Fibroblast of lung (primary cell): ENCODE data around the gene MYH9. TPM values are rescaled to one million over a fixed set of nuclear protein-coding genes. Genes with fewer than 3 reads are reported as not detected.

Experiments used
- DNase-seq, 2 donors: peaks; one replicate each; pipeline versions ENCODE4 v3.0.0 to v3.0.0-alpha.2; 2010; ENCODE audit warnings: low read depth in 2 of 2
- H2AFZ ChIP-seq: 2 replicates; pipeline ENCODE4 v1.5.1; 2012; ENCODE audit warnings: low read length, control low read depth, inconsistent platforms
- H3K27ac ChIP-seq: 2 replicates; pipeline ENCODE4 v1.5.1; 2011; ENCODE audit warnings: low read length, control low read depth; ENCODE audit not compliant: insufficient read depth
- H3K27me3 ChIP-seq: 2 replicates; pipeline ENCODE4 v1.5.1; 2011; ENCODE audit warnings: mild to moderate bottlenecking, low read length; ENCODE audit not compliant: control insufficient read depth, insufficient read depth
- H3K36me3 ChIP-seq: 2 replicates; pipeline ENCODE4 v1.5.1; 2011; ENCODE audit warnings: low read length; ENCODE audit not compliant: control insufficient read depth, insufficient read depth
- H3K4me1 ChIP-seq: 2 replicates; pipeline ENCODE4 v1.5.1; 2011; ENCODE audit warnings: low read length; ENCODE audit not compliant: control insufficient read depth, insufficient read depth; ENCODE audit errors: extremely low read depth
- H3K4me2 ChIP-seq: 2 replicates; pipeline ENCODE4 v1.5.1; 2011; ENCODE audit warnings: low read length, control low read depth; ENCODE audit not compliant: insufficient read depth; ENCODE audit errors: extremely low read depth
- H3K4me3 ChIP-seq, 4 experiments: fragments of 200-600 bp in 1 of 4; sonication (generic) in 1 of 4; replicated peaks in 1 of 4; 2 replicates each; pipeline ENCODE4 v1.5.1; 2011 to 2016; ENCODE audit warnings: low read length in 4 of 4, low read depth in 3 of 4, mild to moderate bottlenecking in 3 of 4, control low read depth in 2 of 4, inconsistent platforms in 1 of 4, mixed read lengths in 1 of 4; ENCODE audit not compliant: insufficient read depth in 1 of 4; ENCODE audit errors: control extremely low read depth in 1 of 4
- H3K79me2 ChIP-seq: 2 replicates; pipeline ENCODE4 v1.5.1; 2012; ENCODE audit warnings: mild to moderate bottlenecking, low read length, inconsistent platforms; ENCODE audit not compliant: control insufficient read depth, insufficient read depth
- H3K9ac ChIP-seq: 2 replicates; pipeline ENCODE4 v1.5.1; 2011; ENCODE audit warnings: mild to moderate bottlenecking, low read length, control low read depth; ENCODE audit not compliant: insufficient read depth
- H3K9me3 ChIP-seq: 2 replicates; pipeline ENCODE4 v1.5.1; 2012; ENCODE audit warnings: low read depth, low read length; ENCODE audit not compliant: control insufficient read depth, insufficient read depth
- H4K20me1 ChIP-seq: 2 replicates; pipeline ENCODE4 v1.5.1; 2011; ENCODE audit warnings: low read length; ENCODE audit not compliant: control insufficient read depth, insufficient read depth; ENCODE audit errors: extremely low read depth
- EZH2 ChIP-seq: IDR thresholded peaks from 2 replicates; pipeline ENCODE4 v1.5.1; 2012; ENCODE audit warnings: low read length, control low read depth, mild to moderate bottlenecking; ENCODE audit errors: missing control alignments
- polyA plus RNA-seq, 2 donors: library from polyadenylated mRNA; depleted of rRNA in 1 of 2; stranded (reverse) in 1 of 2; unstranded in 1 of 2; fragments of >200 nt; gene quantifications; 2 replicates each; pipeline ENCODE4 v1.2.1, GENCODE V29; 2011 to 2012; ENCODE audit warnings: missing spikeins in 1 of 2
- total RNA-seq: library from RNA; depleted of rRNA; stranded (reverse); fragments of >200 nt; gene quantifications from 2 replicates; pipeline ENCODE4 v1.2.1, GENCODE V29; 2014
- TF ChIP-seq, protein P1 (sequence below), 2 donors: IDR thresholded peaks in 1 of 2; conservative IDR thresholded peaks in 1 of 2; 1 replicate in 1 of 2; 2 replicates in 1 of 2; pipeline ENCODE4 v1.5.1; 2011 to 2012; ENCODE audit warnings: low read length in 2 of 2, control low read depth in 1 of 2, inconsistent platforms in 1 of 2, low read depth in 1 of 2, mild to moderate bottlenecking in 1 of 2

MYH9 gene
- total and polyA plus RNA-seq, 2 donors (not counting 1 experiment from before 2014, with no cell fraction given) = 677 to 796 TPM

GRCh38 chr22:36387709-36387958, 133 bp downstream of the MYH9 start:
- H3K9ac ChIP-seq = peak overlapping the region; percentile 88
- H3K27ac ChIP-seq = peak overlapping the region; percentile 90
- H3K4me2 ChIP-seq = no peak overlapping the region
- no peak for DNase-seq
- peaks cover 12% of the 10 kb centered on the region for H3K36me3 ChIP-seq
- TF ChIP-seq, protein P1, sequence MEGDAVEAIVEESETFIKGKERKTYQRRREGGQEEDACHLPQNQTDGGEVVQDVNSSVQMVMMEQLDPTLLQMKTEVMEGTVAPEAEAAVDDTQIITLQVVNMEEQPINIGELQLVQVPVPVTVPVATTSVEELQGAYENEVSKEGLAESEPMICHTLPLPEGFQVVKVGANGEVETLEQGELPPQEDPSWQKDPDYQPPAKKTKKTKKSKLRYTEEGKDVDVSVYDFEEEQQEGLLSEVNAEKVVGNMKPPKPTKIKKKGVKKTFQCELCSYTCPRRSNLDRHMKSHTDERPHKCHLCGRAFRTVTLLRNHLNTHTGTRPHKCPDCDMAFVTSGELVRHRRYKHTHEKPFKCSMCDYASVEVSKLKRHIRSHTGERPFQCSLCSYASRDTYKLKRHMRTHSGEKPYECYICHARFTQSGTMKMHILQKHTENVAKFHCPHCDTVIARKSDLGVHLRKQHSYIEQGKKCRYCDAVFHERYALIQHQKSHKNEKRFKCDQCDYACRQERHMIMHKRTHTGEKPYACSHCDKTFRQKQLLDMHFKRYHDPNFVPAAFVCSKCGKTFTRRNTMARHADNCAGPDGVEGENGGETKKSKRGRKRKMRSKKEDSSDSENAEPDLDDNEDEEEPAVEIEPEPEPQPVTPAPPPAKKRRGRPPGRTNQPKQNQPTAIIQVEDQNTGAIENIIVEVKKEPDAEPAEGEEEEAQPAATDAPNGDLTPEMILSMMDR (conservative IDR thresholded peaks at IDR 0.05 in 1 of 2, IDR thresholded peaks at IDR 0.05 in 1 of 2; ENCODE audit: low read depth in 1 of 2, low read length in 2 of 2) = no peak
- TF ChIP-seq EZH2 = no peak
- H3K9me3 ChIP-seq = no peaks in the 10 kb centered on the region
- peaks cover 49% of the 10 kb centered on the region for H3K79me2 ChIP-seq
- no peak overlapping the region for H2AFZ ChIP-seq
- H3K4me1 ChIP-seq = peaks cover 7% of the 10 kb centered on the region
- H3K4me3 ChIP-seq = peak overlapping the region; percentile 53 to 97 (median 74)
- H4K20me1 ChIP-seq = peaks cover 3% of the 10 kb centered on the region
- H3K27me3 ChIP-seq = no peaks in the 10 kb centered on the region

- H3K4me2 ChIP-seq = peak overlapping the region; percentile 74
- H3K27ac ChIP-seq = peak overlapping the region; percentile 90
- H3K4me3 ChIP-seq = peak overlapping the region; percentile 94 to 98 (median 96)
- peaks cover 3% of the 10 kb centered on the region for H4K20me1 ChIP-seq
- H3K9me3 ChIP-seq = no peaks in the 10 kb centered on the region
- no peaks in the 10 kb centered on the region for H3K27me3 ChIP-seq
- TF ChIP-seq, protein P1 (conservative IDR thresholded peaks at IDR 0.05 in 1 of 2, IDR thresholded peaks at IDR 0.05 in 1 of 2; ENCODE audit: low read depth in 1 of 2, low read length in 2 of 2) = no peak
- H2AFZ ChIP-seq = no peak overlapping the region
- peaks cover 12% of the 10 kb centered on the region for H3K36me3 ChIP-seq
- DNase-seq = peak in 1 of 2 donors; percentile 30
- H3K4me1 ChIP-seq = peaks cover 7% of the 10 kb centered on the region
- H3K9ac ChIP-seq = peak overlapping the region; percentile 88
- H3K79me2 ChIP-seq = peaks cover 54% of the 10 kb centered on the region
These were observed 663 bp downstream of the MYH9 start for GRCh38 chr22:36386900-36387708.

- peak overlapping the region; percentile 94 to 98 (median 96) for H3K4me3 ChIP-seq
- peaks cover 61% of the 10 kb centered on the region for H3K79me2 ChIP-seq
- no peaks in the 10 kb centered on the region for H3K9me3 ChIP-seq
- H3K36me3 ChIP-seq = peaks cover 12% of the 10 kb centered on the region
- no peaks in the 10 kb centered on the region for H3K27me3 ChIP-seq
- peaks cover 6% of the 10 kb centered on the region for H4K20me1 ChIP-seq
- H3K27ac ChIP-seq = peak overlapping the region; percentile 90
- peak overlapping the region; percentile 74 for H3K4me2 ChIP-seq
- DNase-seq = peak in 1 of 2 donors; percentile 44
- no peak overlapping the region for H2AFZ ChIP-seq
- H3K9ac ChIP-seq = peak overlapping the region; percentile 88
- peaks cover 9% of the 10 kb centered on the region for H3K4me1 ChIP-seq
- TF ChIP-seq EZH2 = no peak
- TF ChIP-seq, protein P1 (conservative IDR thresholded peaks at IDR 0.05 in 1 of 2, IDR thresholded peaks at IDR 0.05 in 1 of 2; ENCODE audit: low read depth in 1 of 2, low read length in 2 of 2) = no peak
These were observed 1.3 kb downstream of the MYH9 start for GRCh38 chr22:36386351-36386899.
